Uterus (tissue), 2 donors: ENCODE data around the gene DGLUCY.

Experiments used
- CTCF ChIP-seq, 4 experiments: fragments of 200-600 bp in 2 of 4; fragments of 450-650 bp in 2 of 4; sonication (generic) in 2 of 4; IDR thresholded peaks; one replicate each; pipeline ENCODE4 v1.5.1; 2016 to 2019; ENCODE audit warnings: antibody characterized with exemption in 4 of 4, mild to moderate bottlenecking in 2 of 4, moderate library complexity in 1 of 4
- POLR2A ChIP-seq, 2 donors: fragments of 450-650 bp; IDR thresholded peaks; one replicate each; pipeline ENCODE4 v1.6.1; 2016; ENCODE audit warnings: antibody characterized with exemption in 2 of 2, mild to moderate bottlenecking in 1 of 2, moderate library complexity in 1 of 2

- TF ChIP-seq CTCF (IDR thresholded peaks at IDR 0.05) (no peak), POLR2A (IDR thresholded peaks at IDR 0.05) (no peak)
These were observed 25.2 kb upstream of the DGLUCY start for GRCh38 chr14:91088585-91089235.
